ENCODE data around the gene TLE4. TPM values are rescaled to one million over a fixed set of nuclear protein-coding genes. Genes with fewer than 3 reads are reported as not detected.

Gene TLE4
- polyA plus RNA-seq, 3 donors, result 3.9 to 11.1 (median 8.1) TPM

DNA sequence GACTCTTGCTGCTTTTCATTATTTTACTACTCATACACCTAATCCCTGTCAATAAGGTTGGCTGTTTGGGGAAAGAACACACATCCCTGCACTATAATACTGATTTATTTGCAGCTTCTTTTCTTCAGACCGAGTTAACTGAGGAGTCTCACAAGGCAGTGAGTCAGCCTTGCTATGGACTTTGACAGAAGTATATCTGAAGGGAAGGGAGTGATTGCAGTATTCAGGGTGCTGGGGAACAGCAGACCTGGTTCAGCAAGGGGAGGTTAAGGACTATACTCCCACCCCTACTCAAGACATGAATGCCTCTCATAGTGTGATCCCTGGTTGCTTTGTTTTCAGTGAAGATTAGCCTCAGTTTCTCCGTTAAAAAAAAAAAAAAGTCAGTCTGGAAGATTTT lies 99.8 kb downstream of the TLE4 start:
- WGBS, 3 donors, result 82 to 86% (median 84%) methylated on average over 2 of the region's 2 CpGs
- no peak overlapping the region for H3K27ac ChIP-seq (ENCODE audit: low read depth, low read length)

DNA sequence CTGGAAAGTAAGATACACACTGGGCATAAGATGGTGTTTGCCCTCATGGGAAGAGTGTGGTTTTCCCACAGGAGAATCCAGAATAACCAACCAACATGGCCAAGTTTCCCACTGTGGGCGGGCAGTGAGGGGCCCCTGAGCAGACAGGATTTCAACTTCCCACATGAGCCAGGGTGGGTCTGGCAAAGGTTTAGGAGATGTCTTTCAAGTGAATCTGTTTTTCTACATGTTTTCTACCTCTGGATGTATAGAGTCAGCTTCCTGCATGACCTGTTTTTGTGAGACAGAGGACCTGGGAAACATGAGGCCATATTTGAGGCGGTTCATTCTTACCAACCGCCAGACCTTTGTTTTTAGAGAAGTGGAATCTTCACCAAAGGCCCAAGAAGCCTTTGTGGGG lies 100.5 kb downstream of the TLE4 start:
- WGBS, 3 donors, result 76 to 94% (median 82%) methylated on average over 3 of the region's 3 CpGs
- no peak overlapping the region for H3K27ac ChIP-seq (ENCODE audit: low read depth, low read length)

DNA sequence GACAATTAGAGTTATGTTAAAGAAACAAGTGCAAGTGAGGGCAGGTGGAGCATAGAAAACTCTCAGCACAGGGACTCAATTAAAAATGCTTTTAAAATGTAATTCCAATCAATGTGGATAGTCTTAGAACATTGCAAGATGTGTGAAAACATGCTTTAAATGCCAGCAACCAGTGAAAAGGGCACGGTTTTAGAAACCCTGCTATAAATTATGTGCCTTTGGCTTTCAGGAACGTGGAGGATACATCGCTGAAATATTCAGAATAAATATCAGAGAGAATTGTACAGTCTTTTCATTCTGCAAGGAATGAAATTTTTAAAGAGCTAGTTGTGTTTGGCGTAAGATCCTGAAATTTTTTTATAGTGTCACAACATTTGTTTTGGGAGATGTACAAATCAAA lies 101.1 kb downstream of the TLE4 start:
- 78 to 96% (median 81%) methylated on average over 4 of the region's 4 CpGs for WGBS, 3 donors
- H3K27ac ChIP-seq (ENCODE audit: low read depth, low read length), result no peak overlapping the region

GRCh38 chr9:79673614-79674013 lies 101.8 kb downstream of the TLE4 start:
- 63 to 92% (median 68%) methylated on average over 3 of the region's 3 CpGs for WGBS, 3 donors
- no peak overlapping the region for H3K27ac ChIP-seq (ENCODE audit: low read depth, low read length)

GRCh38 chr9:79674052-79674777 lies 102.5 kb downstream of the TLE4 start:
- no peak overlapping the region for H3K27ac ChIP-seq (ENCODE audit: low read depth, low read length)
- 82 to 90% (median 87%) methylated on average over 7 of the region's 7 CpGs for WGBS, 3 donors

GRCh38 chr9:79681576-79681975 lies 109.8 kb downstream of the TLE4 start:
- H3K27ac ChIP-seq (ENCODE audit: low read depth, low read length), result no peak overlapping the region

- no peak overlapping the region for H3K27ac ChIP-seq (ENCODE audit: low read depth, low read length)
- WGBS, 3 donors, result 37 to 66% (median 63%) methylated on average over 4 of the region's 4 CpGs
Observed at GRCh38 chr9:79682076-79682736, 110.4 kb downstream of the TLE4 start.

DNA sequence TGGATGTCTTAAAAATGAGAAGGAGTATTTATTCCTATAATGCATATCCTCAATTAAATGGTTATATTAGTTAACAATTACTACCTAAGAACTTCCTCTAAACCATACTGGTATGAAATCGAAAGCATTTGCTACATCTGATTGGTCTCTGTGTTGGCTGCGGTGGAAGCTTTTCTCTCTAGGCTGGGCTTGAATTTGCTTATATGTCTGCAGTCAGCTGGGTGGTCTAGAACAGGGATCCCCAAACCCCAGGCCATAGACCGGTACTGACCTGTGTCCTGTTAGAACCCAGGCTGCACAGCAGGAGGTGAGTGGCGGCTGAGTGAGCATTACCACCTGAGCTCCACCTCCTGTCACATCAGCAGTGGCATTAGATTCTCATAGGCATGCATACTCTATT lies 112.3 kb downstream of the TLE4 start:
- WGBS, 3 donors, result 97 to 99% (median 97%) methylated on average over 4 of the region's 4 CpGs
- H3K27ac ChIP-seq (ENCODE audit: low read depth, low read length), result no peak overlapping the region

- H3K27ac ChIP-seq (ENCODE audit: low read depth, low read length), result no peak overlapping the region
- 88 to 93% (median 91%) methylated on average over 8 of the region's 8 CpGs for WGBS, 3 donors
Observed at GRCh38 chr9:79684711-79685575, 113.2 kb downstream of the TLE4 start.

DNA sequence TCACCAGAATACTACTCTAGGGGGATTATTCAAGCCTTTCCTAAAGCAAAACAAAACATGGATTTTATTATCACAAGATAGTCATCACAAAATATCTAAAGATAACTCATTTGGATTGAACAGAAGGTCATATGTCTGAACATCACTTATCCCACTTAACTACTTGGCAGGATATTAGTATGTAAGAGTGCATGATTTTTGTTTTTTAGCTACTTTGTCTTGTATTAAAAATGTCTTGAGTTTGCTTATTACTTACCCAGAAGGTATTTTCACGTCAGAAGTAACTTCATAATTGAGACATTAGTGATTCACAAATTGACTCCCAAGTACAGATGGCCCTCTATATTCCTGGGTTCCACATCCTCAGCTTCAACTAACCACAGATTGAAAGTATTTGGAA lies 113.8 kb downstream of the TLE4 start:
- H3K27ac ChIP-seq (ENCODE audit: low read depth, low read length), result no peak overlapping the region
- WGBS, 3 donors, result 54 to 75% (median 68%) methylated on average over 1 of the region's 1 CpG

GRCh38 chr9:79686381-79687130 lies 114.8 kb downstream of the TLE4 start:
- no peak overlapping the region for H3K27ac ChIP-seq (ENCODE audit: low read depth, low read length)
- WGBS, 3 donors, result 63 to 90% (median 64%) methylated on average over 8 of the region's 8 CpGs

DNA sequence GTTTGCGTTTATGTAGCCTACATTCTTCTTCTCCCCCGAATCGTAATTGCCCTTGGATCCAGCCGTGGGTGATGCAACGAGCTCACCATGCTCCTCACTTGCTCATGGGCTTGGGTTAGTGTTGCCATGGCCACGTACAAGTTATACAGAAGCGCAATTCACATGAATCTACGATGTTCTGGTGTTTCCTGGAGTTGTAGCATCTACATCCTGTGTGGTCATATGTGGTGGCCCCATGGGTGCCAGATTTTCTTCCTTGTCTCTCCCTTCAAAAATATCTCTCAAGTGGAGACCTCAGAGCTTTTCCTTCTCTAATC lies 115.3 kb downstream of the TLE4 start:
- WGBS, 3 donors, result 53 to 83% (median 72%) methylated on average over 8 of the region's 8 CpGs
- no peak overlapping the region for H3K27ac ChIP-seq (ENCODE audit: low read depth, low read length)

- 78 to 96% (median 87%) methylated on average over 4 of the region's 4 CpGs for WGBS, 3 donors
- H3K27ac ChIP-seq (ENCODE audit: low read depth, low read length), result no peak overlapping the region
Observed at GRCh38 chr9:79688363-79688762, 116.6 kb downstream of the TLE4 start.

DNA sequence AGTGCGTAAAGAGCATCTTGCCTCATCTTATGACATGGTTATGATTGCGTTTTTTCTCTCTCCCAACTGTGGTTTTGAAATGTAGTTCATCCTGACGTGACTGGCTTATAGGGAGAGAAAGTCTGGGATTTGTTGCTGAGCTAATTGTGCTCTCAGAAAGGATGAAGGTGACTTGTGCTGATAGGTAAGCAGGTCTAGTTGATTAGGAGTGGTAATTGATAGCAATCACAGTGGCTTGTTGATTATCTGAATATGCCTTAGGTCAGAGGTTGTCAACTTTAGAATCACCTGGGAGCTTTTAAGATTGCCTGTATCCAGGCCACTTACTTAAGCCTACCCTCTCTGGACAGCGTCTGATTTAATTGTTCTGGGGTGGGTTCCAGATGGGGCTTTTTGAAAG lies 117.8 kb downstream of the TLE4 start:
- 79 to 94% (median 86%) methylated on average over 4 of the region's 4 CpGs for WGBS, 3 donors
- no peak overlapping the region for H3K27ac ChIP-seq (ENCODE audit: low read depth, low read length)

GRCh38 chr9:79691496-79691895 lies 119.7 kb downstream of the TLE4 start:
- WGBS, 3 donors, result 92 to 99% (median 97%) methylated on average over 5 of the region's 5 CpGs
- H3K27ac ChIP-seq (ENCODE audit: low read depth, low read length), result no peak overlapping the region

GRCh38 chr9:79692857-79693571 lies 121.2 kb downstream of the TLE4 start:
- 83 to 92% (median 85%) methylated on average over 7 of the region's 7 CpGs for WGBS, 3 donors
- H3K27ac ChIP-seq (ENCODE audit: low read depth, low read length), result no peak overlapping the region

- H3K27ac ChIP-seq (ENCODE audit: low read depth, low read length), result no peak overlapping the region
- WGBS, 3 donors, result 86 to 98% (median 95%) methylated on average over 5 of the region's 5 CpGs
Observed at GRCh38 chr9:79693750-79694149, 122.0 kb downstream of the TLE4 start.

GRCh38 chr9:79694208-79694607 lies 122.4 kb downstream of the TLE4 start:
- WGBS, 3 donors, result 72 to 86% (median 77%) methylated on average over 2 of the region's 2 CpGs
- H3K27ac ChIP-seq (ENCODE audit: low read depth, low read length), result no peak overlapping the region

All from adipose tissue (tissue), 3 donors.